ENCODE results near the gene RPL18. TPM values are rescaled to one million over a fixed set of nuclear protein-coding genes. Genes with fewer than 3 reads are reported as not detected.

Gene RPL18
- total RNA-seq, 2 donors from 2014 or later: 2,478 to 2,506 TPM

Other genes starting within 250 kb of the RPL18 start
- gene KDELR1, start 227.6 kb downstream of the RPL18 start, total RNA-seq: 10 to 100 TPM; 34.0 to 41.3 TPM
- under 1 TPM; 0.08 to 0.17 TPM for gene GRIN2D, start 225.5 kb downstream of the RPL18 start, total RNA-seq
- 10 to 100 TPM; 32.5 TPM for gene GRWD1, start 173.2 kb downstream of the RPL18 start, total RNA-seq
- 1 to 10 TPM; 1.7 to 2.5 TPM for gene KCNJ14, start 163.6 kb downstream of the RPL18 start, total RNA-seq
- gene CYTH2, start 149.8 kb downstream of the RPL18 start, total RNA-seq: 10 to 100 TPM; 42.3 to 53.4 TPM
- 10 to 100 TPM; 11.5 to 18.4 TPM for gene LMTK3, start 107.3 kb downstream of the RPL18 start, total RNA-seq
- not detected for gene SULT2B1, start 67.0 kb downstream of the RPL18 start, total RNA-seq
- gene SPACA4, start 12.4 kb downstream of the RPL18 start, total RNA-seq: not detected
- 1 to 10 TPM; 3.1 to 3.6 TPM for gene FAM83E, start 4.1 kb downstream of the RPL18 start, total RNA-seq
- 10 to 100 TPM; 11.9 to 12.6 TPM for gene SPHK2, start 328 bp upstream of the RPL18 start, total RNA-seq
- 10 to 100 TPM; 29.7 to 38.2 TPM for gene DBP, start 18.2 kb upstream of the RPL18 start, total RNA-seq
- 1 to 10 TPM; 7.4 to 9.6 TPM for gene CA11, start 27.0 kb upstream of the RPL18 start, total RNA-seq
- 1 to 10 TPM; 2.8 to 3.4 TPM for gene NTN5, start 53.8 kb upstream of the RPL18 start, total RNA-seq
- not detected for gene FUT2, start 76.8 kb upstream of the RPL18 start, total RNA-seq
- gene MAMSTR, start 100.5 kb upstream of the RPL18 start, total RNA-seq: under 1 TPM; 0.42 to 0.60 TPM
- gene RASIP1, start 121.4 kb upstream of the RPL18 start, total RNA-seq: under 1 TPM; 0.10 to 0.12 TPM
- gene IZUMO1, start 127.7 kb upstream of the RPL18 start, total RNA-seq: not detected
- gene FUT1, start 133.5 kb upstream of the RPL18 start, total RNA-seq: under 1 TPM; 0.07 to 0.16 TPM
- gene FGF21, start 136.3 kb upstream of the RPL18 start, total RNA-seq: not detected
- 10 to 100 TPM; 14.0 to 14.6 TPM for gene BCAT2, start 191.9 kb upstream of the RPL18 start, total RNA-seq
- under 1 TPM in 1 of 2 donors, not detected in 1; 0.44 TPM for gene HSD17B14, start 217.3 kb upstream of the RPL18 start, total RNA-seq
- gene PLEKHA4, start 249.4 kb upstream of the RPL18 start, total RNA-seq: 1 to 10 TPM in 1 of 2 donors, under 1 TPM in 1; 0.42 to 3.0 TPM